Measurements from ENCODE around the gene NUDCD3.

DNA sequence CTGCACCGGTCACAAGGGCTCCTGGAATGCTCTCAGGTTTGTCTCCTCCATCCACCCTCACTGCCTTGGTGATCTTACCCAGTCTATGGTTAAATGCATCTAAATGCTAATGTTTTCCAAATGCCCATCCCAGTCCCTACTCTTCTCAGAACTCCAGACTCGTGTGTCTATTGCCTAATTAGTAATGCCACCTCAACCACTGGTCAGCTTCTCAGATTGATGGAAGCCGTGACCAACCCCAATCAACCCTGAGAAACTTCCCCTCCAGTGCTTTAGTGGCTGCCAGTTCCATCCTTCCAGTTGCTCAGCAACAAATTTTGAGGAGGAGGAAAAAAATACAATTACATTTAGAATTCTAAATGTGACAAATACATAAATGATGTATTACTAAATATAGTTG lies 18.6 kb downstream of the NUDCD3 start:
- TF ChIP-seq, protein P1, sequence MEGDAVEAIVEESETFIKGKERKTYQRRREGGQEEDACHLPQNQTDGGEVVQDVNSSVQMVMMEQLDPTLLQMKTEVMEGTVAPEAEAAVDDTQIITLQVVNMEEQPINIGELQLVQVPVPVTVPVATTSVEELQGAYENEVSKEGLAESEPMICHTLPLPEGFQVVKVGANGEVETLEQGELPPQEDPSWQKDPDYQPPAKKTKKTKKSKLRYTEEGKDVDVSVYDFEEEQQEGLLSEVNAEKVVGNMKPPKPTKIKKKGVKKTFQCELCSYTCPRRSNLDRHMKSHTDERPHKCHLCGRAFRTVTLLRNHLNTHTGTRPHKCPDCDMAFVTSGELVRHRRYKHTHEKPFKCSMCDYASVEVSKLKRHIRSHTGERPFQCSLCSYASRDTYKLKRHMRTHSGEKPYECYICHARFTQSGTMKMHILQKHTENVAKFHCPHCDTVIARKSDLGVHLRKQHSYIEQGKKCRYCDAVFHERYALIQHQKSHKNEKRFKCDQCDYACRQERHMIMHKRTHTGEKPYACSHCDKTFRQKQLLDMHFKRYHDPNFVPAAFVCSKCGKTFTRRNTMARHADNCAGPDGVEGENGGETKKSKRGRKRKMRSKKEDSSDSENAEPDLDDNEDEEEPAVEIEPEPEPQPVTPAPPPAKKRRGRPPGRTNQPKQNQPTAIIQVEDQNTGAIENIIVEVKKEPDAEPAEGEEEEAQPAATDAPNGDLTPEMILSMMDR (IDR thresholded peaks at IDR 0.05) = no peak
- TF ChIP-seq POLR2AphosphoS5 (IDR thresholded peaks at IDR 0.05) = no peak
